HG03558 (cell line): ENCODE results near the gene SIPA1L3.
"Not testable (repeated sequence)": the region's sequence is repeated elsewhere in the genome, so short reads cannot be mapped to it uniquely, and the experiment has no call there.

Source experiments
- ATAC-seq: cut with Tn5 transposase; IDR thresholded peaks from one replicate; pipeline ENCODE4 v1.9.1; 2021; ENCODE audit warnings: moderate number of reproducible peaks; ENCODE audit not compliant: unreplicated experiment; ENCODE audit errors: extremely low read depth

The SIPA1L3 gene

GRCh38 chr19:37906869-37907734 is at the start of gene SIPA1L3:
Gene SIPA1L3 (plus strand): TSS chr19:37907208. CDS start chr19:38081566, 174,358 bp downstream.
- peak; percentile 55 for ATAC-seq

- ATAC-seq = no peak
Observed at GRCh38 chr19:37864501-37864900, 42.5 kb upstream of the SIPA1L3 start.

- not testable (repeated sequence) for ATAC-seq
Observed at GRCh38 chr19:37865930-37866329, 41.1 kb upstream of the SIPA1L3 start.

GRCh38 chr19:37867831-37868230 is 39.2 kb upstream of the SIPA1L3 start:
- ATAC-seq = no peak

GRCh38 chr19:37869766-37870340 is 37.2 kb upstream of the SIPA1L3 start:
- no peak for ATAC-seq

GRCh38 chr19:37872383-37872782 is 34.6 kb upstream of the SIPA1L3 start:
- ATAC-seq = no peak

- no peak for ATAC-seq
Observed at GRCh38 chr19:37874784-37875183, 32.2 kb upstream of the SIPA1L3 start.

- no peak for ATAC-seq
Observed at GRCh38 chr19:37876032-37876431, 31.0 kb upstream of the SIPA1L3 start.

GRCh38 chr19:37877147-37877546 is 29.9 kb upstream of the SIPA1L3 start:
- no peak for ATAC-seq

- ATAC-seq = no peak
Observed at GRCh38 chr19:37885392-37885791, 21.6 kb upstream of the SIPA1L3 start.

- ATAC-seq = no peak
Observed at GRCh38 chr19:37886571-37886970, 20.4 kb upstream of the SIPA1L3 start.

GRCh38 chr19:37893845-37894575 is 13.0 kb upstream of the SIPA1L3 start:
- ATAC-seq = no peak

- ATAC-seq = no peak
Observed at GRCh38 chr19:37896180-37896579, 10.8 kb upstream of the SIPA1L3 start.

- no peak for ATAC-seq
Observed at GRCh38 chr19:37899453-37899852, 7.6 kb upstream of the SIPA1L3 start.

- ATAC-seq = no peak
Observed at GRCh38 chr19:37899966-37900365, 7.0 kb upstream of the SIPA1L3 start.

- ATAC-seq = no peak
Observed at GRCh38 chr19:37902668-37903067, 4.3 kb upstream of the SIPA1L3 start.

GRCh38 chr19:37903096-37903495 is 3.9 kb upstream of the SIPA1L3 start:
- no peak for ATAC-seq

GRCh38 chr19:37905946-37906868 is 801 bp upstream of the SIPA1L3 start, which contains the start of gene WDR87:
Gene WDR87 (minus strand): TSS chr19:37906594. CDS start chr19:37898239, 8,355 bp downstream.
- peak; percentile 10 for ATAC-seq

GRCh38 chr19:37907735-37908455 is 887 bp downstream of the SIPA1L3 start:
- no peak for ATAC-seq
